ENCODE measurements around the gene RPL10A. TPM values are rescaled to one million over a fixed set of nuclear protein-coding genes. Genes with fewer than 3 reads are reported as not detected.

Gene RPL10A
- total and polyA plus RNA-seq, 7 experiments from 2014 or later, result 1,203 to 2,381 (median 1,713) TPM

DNA sequence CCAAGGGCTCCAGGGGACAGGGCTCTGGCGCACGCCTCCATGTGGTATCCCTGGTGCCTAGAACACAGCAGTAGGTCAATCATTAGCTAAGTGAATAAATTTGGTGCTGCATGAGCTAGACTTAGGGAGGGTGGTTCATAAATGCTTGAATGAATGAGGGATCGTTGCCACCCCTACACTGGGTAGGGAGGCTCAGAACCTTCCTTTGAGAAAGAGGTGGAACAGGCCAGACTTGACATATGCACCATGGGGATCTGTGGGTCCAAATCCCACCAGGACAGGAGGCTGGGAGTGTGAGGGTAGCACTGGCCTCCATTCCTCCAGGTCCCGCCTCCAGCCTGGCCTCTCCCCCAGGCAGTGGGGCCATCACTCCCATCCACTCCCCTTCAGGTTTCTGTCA is 14.9 kb downstream of the RPL10A start:
- Histone ChIP-seq H3K4me3 (ENCODE audit: low read length) (no peak overlapping the region), H3K27ac (ENCODE audit: low read depth, low read length) (no peak overlapping the region), H3K36me3 (ENCODE audit: control insufficient read depth in 2 of 3, insufficient read depth in 3 of 3, low read length in 3 of 3) (no peaks in the 10 kb centered on the region), H3K27me3 (ENCODE audit: control insufficient read depth in 2 of 2, insufficient read depth in 2 of 2, low read length in 2 of 2) (no peaks in the 10 kb centered on the region), H3K4me1 (ENCODE audit: control insufficient read depth in 2 of 2, insufficient read depth in 2 of 2, low read length in 2 of 2) (no peaks in the 10 kb centered on the region), H3K9me3 (ENCODE audit: control insufficient read depth in 2 of 3, low read length in 3 of 3) (no peaks in the 10 kb centered on the region)
- ATAC-seq (no peak), DNase-seq (no peak)
- Mint-ChIP-seq H3K4me1 (peaks cover 0 to 6% (median 0%) of the 10 kb centered on the region in 7 donors), H3K27me3 (peaks cover 0 to 2% (median 0%) of the 10 kb centered on the region in 5 donors), H3K27ac (peak overlapping the region in 1 of 9 donors; percentile 67), H3K4me3 (no peak overlapping the region), H3K9me3 (peaks cover 0 to 3% (median 0%) of the 10 kb centered on the region in 11 donors), H3K36me3 (no peaks in the 10 kb centered on the region)
- CTCF ChIA-PET, result interaction anchor here (1.1 to 1.7 kb wide), 2 partner anchors 10 to 185 kb away, joined by 3 to 4 read pairs; no protein-coding TSS in a partner anchor
- POLR2A ChIA-PET, result no interaction called here
- intact Hi-C loops (cut with micrococcal nuclease), result no loop called here

DNA sequence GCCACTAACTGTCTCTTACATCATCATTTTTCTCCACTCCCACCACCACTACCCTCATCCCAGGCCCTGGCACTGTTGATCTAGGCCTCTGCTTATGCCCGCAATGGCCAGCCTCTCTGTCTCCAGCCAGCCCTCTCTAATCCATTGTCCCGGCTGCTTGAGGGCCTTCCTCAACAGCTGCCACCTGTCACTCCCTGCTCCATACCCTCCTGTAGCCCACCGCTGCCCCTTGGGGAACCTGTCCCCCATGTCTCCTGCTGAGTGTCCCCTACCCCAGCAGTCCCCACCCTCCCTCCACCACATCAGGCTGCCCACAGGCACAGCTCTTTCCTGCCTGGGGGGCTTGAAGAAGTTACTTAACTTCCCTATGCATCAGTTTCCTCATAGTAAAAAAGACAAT is 15.3 kb downstream of the RPL10A start:
- peaks cover 0 to 10% (median 0%) of the 10 kb centered on the region in 7 donors for H3K4me1 Mint-ChIP-seq
- H3K4me3 ChIP-seq (ENCODE audit: low read length), result no peak overlapping the region
- no peaks in the 10 kb centered on the region for H3K36me3 ChIP-seq (ENCODE audit: control insufficient read depth in 2 of 3, insufficient read depth in 3 of 3, low read length in 3 of 3)
- no peaks in the 10 kb centered on the region for H3K4me1 ChIP-seq (ENCODE audit: control insufficient read depth in 2 of 2, insufficient read depth in 2 of 2, low read length in 2 of 2)
- H3K9me3 Mint-ChIP-seq, result peaks cover 0 to 3% (median 0%) of the 10 kb centered on the region in 11 donors
- intact Hi-C loops (cut with micrococcal nuclease), result no loop called here
- no peaks in the 10 kb centered on the region for H3K27me3 ChIP-seq (ENCODE audit: control insufficient read depth in 2 of 2, insufficient read depth in 2 of 2, low read length in 2 of 2)
- CTCF ChIA-PET, result interaction anchor here (1.7 kb wide), 1 partner anchor 10 kb away, joined by 4 read pairs; no protein-coding TSS in a partner anchor
- H3K9me3 ChIP-seq (ENCODE audit: control insufficient read depth in 2 of 3, low read length in 3 of 3), result no peaks in the 10 kb centered on the region
- H3K27ac ChIP-seq (ENCODE audit: low read depth, low read length), result no peak overlapping the region
- no peak overlapping the region for H3K4me3 Mint-ChIP-seq
- no peak for ATAC-seq
- POLR2A ChIA-PET, result no interaction called here
- H3K36me3 Mint-ChIP-seq, result no peaks in the 10 kb centered on the region
- no peak for DNase-seq
- peaks cover 0 to 2% (median 0%) of the 10 kb centered on the region in 5 donors for H3K27me3 Mint-ChIP-seq
- no peak overlapping the region for H3K27ac Mint-ChIP-seq

DNA sequence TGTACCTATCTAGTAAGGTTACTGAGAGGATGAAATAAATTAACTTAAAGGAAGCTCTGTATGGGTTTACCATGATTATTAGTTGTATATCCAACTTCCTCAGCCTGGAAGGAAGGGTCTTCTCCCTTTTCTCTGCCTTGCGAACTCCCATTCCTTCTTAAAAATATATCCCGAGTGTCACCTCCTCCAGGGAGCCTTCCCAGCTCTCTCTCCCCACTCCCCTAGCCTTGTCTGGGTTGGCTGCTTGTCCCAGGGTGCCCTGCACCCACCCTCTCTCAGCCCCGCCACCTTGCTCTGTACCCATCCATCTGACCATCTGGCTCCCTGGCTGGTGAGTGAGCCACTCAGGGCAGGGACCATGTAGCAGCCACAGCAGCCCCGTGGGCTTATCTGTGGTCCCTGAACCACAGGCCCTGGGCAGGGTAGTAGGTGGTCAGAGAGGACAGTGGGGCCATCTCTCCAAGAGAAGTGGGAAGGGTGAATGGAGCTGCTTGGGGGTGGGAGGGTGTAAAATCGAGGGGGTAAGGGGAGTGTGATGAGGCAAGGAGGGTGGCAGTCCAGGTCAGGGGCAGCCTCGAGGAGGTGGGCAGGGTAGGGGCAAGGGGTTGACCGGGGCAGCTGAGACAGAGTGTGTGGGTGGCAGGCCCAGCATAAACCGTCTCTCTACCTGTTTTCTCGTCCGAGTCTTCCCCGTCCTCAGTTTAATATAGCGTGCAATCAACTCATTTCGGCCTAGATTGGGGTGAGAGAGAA is 15.9 kb downstream of the RPL10A start:
- H3K4me1 ChIP-seq (ENCODE audit: control insufficient read depth in 2 of 2, insufficient read depth in 2 of 2, low read length in 2 of 2), result no peaks in the 10 kb centered on the region
- peaks cover 0 to 2% (median 0%) of the 10 kb centered on the region in 5 donors for H3K27me3 Mint-ChIP-seq
- H3K4me3 ChIP-seq (ENCODE audit: low read length), result no peak overlapping the region
- H3K27ac Mint-ChIP-seq, result no peak overlapping the region
- ATAC-seq (no peak), DNase-seq (no peak)
- H3K27me3 ChIP-seq (ENCODE audit: control insufficient read depth in 2 of 2, insufficient read depth in 2 of 2, low read length in 2 of 2), result no peaks in the 10 kb centered on the region
- H3K27ac ChIP-seq (ENCODE audit: low read depth, low read length), result no peak overlapping the region
- intact Hi-C loops (cut with micrococcal nuclease), result no loop called here
- no peaks in the 10 kb centered on the region for H3K36me3 ChIP-seq (ENCODE audit: control insufficient read depth in 2 of 3, insufficient read depth in 3 of 3, low read length in 3 of 3)
- peaks cover 0 to 3% (median 0%) of the 10 kb centered on the region in 11 donors for H3K9me3 Mint-ChIP-seq
- no peaks in the 10 kb centered on the region for H3K36me3 Mint-ChIP-seq
- H3K9me3 ChIP-seq (ENCODE audit: control insufficient read depth in 2 of 3, low read length in 3 of 3), result no peaks in the 10 kb centered on the region
- H3K4me3 Mint-ChIP-seq, result no peak overlapping the region
- H3K4me1 Mint-ChIP-seq, result peaks cover 0 to 10% (median 0%) of the 10 kb centered on the region in 7 donors
- CTCF ChIA-PET, result interaction anchor here (1.7 kb wide), 1 partner anchor 11 kb away, joined by 4 read pairs; no protein-coding TSS in a partner anchor
- POLR2A ChIA-PET, result no interaction called here

DNA sequence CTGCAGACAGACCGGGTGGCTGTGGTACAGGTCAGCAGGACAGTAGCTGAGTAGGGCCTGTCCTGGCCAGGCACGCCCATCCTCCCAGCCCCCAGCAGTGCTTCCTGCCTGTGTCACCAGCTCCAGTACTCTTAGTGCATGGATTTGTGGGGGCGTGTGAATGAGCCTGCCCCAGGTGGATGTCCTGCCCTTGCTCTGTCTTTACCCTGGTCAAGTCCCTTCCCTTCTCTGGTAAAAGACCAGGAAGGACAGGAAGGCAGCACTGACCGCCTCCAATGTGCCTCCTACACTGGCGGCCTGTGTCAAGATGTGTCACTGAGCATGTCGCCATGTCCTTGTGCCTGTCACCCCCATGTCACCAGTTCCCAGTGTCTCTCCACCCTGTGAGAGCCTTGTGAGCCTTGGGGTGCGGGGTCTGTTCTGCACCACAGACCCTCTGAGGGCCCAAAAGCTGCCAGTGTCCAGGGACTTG is 16.8 kb downstream of the RPL10A start:
- ChIA-PET POLR2A (no interaction called here), CTCF (no interaction called here)
- Histone ChIP-seq H3K36me3 (ENCODE audit: control insufficient read depth in 2 of 3, insufficient read depth in 3 of 3, low read length in 3 of 3) (no peaks in the 10 kb centered on the region), H3K27ac (ENCODE audit: low read depth, low read length) (no peak overlapping the region), H3K9me3 (ENCODE audit: control insufficient read depth in 2 of 3, low read length in 3 of 3) (no peaks in the 10 kb centered on the region), H3K4me3 (ENCODE audit: low read length) (no peak overlapping the region), H3K4me1 (ENCODE audit: control insufficient read depth in 2 of 2, insufficient read depth in 2 of 2, low read length in 2 of 2) (no peaks in the 10 kb centered on the region), H3K27me3 (ENCODE audit: control insufficient read depth in 2 of 2, insufficient read depth in 2 of 2, low read length in 2 of 2) (no peaks in the 10 kb centered on the region)
- intact Hi-C loops (cut with micrococcal nuclease), result no loop called here
- H3K27ac Mint-ChIP-seq, result no peak overlapping the region
- peaks cover 0 to 3% (median 0%) of the 10 kb centered on the region in 11 donors for H3K9me3 Mint-ChIP-seq
- no peak overlapping the region for H3K4me3 Mint-ChIP-seq
- H3K36me3 Mint-ChIP-seq, result no peaks in the 10 kb centered on the region
- H3K27me3 Mint-ChIP-seq, result peaks cover 0 to 2% (median 0%) of the 10 kb centered on the region in 5 donors
- no peak for ATAC-seq
- no peak for DNase-seq
- peaks cover 0 to 10% (median 0%) of the 10 kb centered on the region in 7 donors for H3K4me1 Mint-ChIP-seq

DNA sequence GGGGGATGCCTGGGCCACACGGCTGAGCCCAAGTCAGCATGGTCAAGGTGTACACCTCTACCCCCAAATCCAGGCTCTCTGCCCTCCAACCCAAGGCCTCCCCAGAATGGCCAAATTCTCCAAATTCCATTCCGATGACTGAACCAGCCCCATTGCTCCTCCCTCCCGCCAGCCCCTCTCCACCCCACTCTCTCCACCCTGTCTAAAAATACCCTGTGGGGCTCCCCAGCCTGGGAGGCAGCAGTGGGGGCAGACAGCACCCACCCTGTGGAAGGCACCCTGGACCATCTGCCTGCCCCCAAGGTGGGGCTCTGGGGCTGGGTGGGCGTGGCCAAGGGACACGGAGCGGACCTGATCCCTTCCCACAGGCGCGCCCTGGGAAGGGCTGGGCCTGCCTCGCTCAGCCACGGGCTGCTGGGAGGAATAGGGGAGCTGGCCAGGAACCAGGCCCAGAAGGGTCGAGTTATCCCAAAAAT is 17.2 kb downstream of the RPL10A start:
- ChIA-PET CTCF (no interaction called here), POLR2A (no interaction called here)
- Mint-ChIP-seq H3K4me1 (peaks cover 0 to 10% (median 0%) of the 10 kb centered on the region in 7 donors), H3K27ac (no peak overlapping the region), H3K9me3 (peaks cover 0 to 3% (median 0%) of the 10 kb centered on the region in 11 donors), H3K36me3 (no peaks in the 10 kb centered on the region), H3K27me3 (peaks cover 0 to 2% (median 0%) of the 10 kb centered on the region in 5 donors), H3K4me3 (no peak overlapping the region)
- H3K27ac ChIP-seq (ENCODE audit: low read depth, low read length), result no peak overlapping the region
- no peak for DNase-seq
- no peaks in the 10 kb centered on the region for H3K9me3 ChIP-seq (ENCODE audit: control insufficient read depth in 2 of 3, low read length in 3 of 3)
- no peak for ATAC-seq
- no peaks in the 10 kb centered on the region for H3K27me3 ChIP-seq (ENCODE audit: control insufficient read depth in 2 of 2, insufficient read depth in 2 of 2, low read length in 2 of 2)
- H3K36me3 ChIP-seq (ENCODE audit: control insufficient read depth in 2 of 3, insufficient read depth in 3 of 3, low read length in 3 of 3), result no peaks in the 10 kb centered on the region
- H3K4me1 ChIP-seq (ENCODE audit: control insufficient read depth in 2 of 2, insufficient read depth in 2 of 2, low read length in 2 of 2), result no peaks in the 10 kb centered on the region
- no peak overlapping the region for H3K4me3 ChIP-seq (ENCODE audit: low read length)
- intact Hi-C loops (cut with micrococcal nuclease), result no loop called here

- Histone ChIP-seq H3K4me3 (ENCODE audit: low read length) (no peak overlapping the region), H3K4me1 (ENCODE audit: control insufficient read depth in 2 of 2, insufficient read depth in 2 of 2, low read length in 2 of 2) (no peaks in the 10 kb centered on the region), H3K36me3 (ENCODE audit: control insufficient read depth in 2 of 3, insufficient read depth in 3 of 3, low read length in 3 of 3) (no peaks in the 10 kb centered on the region), H3K27ac (ENCODE audit: low read depth, low read length) (no peak overlapping the region), H3K9me3 (ENCODE audit: control insufficient read depth in 2 of 3, low read length in 3 of 3) (no peaks in the 10 kb centered on the region), H3K27me3 (ENCODE audit: control insufficient read depth in 2 of 2, insufficient read depth in 2 of 2, low read length in 2 of 2) (no peaks in the 10 kb centered on the region)
- intact Hi-C loops (cut with micrococcal nuclease), result no loop called here
- peaks cover 0 to 3% (median 0%) of the 10 kb centered on the region in 11 donors for H3K9me3 Mint-ChIP-seq
- no peaks in the 10 kb centered on the region for H3K36me3 Mint-ChIP-seq
- ATAC-seq (no peak), DNase-seq (no peak)
- ChIA-PET POLR2A (no interaction called here), CTCF (no interaction called here)
- H3K4me1 Mint-ChIP-seq, result peaks cover 0 to 11% (median 6%) of the 10 kb centered on the region in 7 donors
- no peak overlapping the region for H3K4me3 Mint-ChIP-seq
- H3K27me3 Mint-ChIP-seq, result peaks cover 0 to 2% (median 0%) of the 10 kb centered on the region in 5 donors
- H3K27ac Mint-ChIP-seq, result no peak overlapping the region
Measured at GRCh38 chr6:35486005-35486925, 18.1 kb downstream of the RPL10A start.
